GM10847 (cell line): ENCODE measurements around the gene SLAIN2.

Experiments used
- POLR2A ChIP-seq: IDR thresholded peaks from 2 replicates; pipeline ENCODE4 v1.6.1; 2011; ENCODE audit not compliant: insufficient read length; ENCODE audit errors: extremely low read depth

The SLAIN2 gene

DNA sequence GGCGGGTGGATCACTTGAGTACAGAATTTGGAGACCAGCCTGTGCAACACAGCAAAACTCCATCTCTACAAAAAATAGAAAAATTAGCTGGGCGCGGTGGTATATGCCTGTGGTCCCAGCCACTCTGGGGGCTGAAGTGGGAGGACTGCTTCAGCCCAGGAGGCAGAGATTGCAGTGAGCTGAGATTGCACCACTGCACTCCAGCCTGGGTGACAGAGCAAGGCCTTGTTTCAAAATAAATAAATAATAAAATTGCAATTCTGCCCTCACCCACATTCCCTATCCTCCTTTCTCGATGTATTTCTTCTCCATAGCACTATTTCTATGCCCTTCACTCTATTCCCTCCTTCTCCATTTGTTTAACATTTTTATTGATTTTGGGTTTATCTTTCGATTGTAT is 8.7 kb upstream of the SLAIN2 start:
- TF ChIP-seq POLR2A, result no peak

- TF ChIP-seq POLR2A, result no peak
Measured at GRCh38 chr4:48333587-48333986, 7.7 kb upstream of the SLAIN2 start.

DNA sequence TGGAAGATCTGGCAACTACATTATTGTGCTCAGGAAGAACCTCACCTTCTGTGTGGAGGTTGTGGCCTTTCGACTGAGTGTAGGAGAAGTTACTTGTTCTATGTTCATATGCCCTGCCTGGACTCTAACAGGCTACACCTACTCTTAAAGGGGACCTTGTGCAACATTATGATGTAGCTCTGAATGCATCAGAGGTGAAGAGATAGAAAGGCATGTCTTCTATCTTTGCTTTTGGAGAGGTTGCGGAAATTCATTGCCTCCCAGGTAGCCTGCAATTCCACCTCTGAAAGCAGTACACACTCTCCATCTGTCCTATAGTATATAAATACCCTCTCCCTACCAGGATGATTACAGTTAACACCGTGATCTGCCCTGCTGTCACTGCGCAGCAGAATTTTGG is 7.1 kb upstream of the SLAIN2 start:
- TF ChIP-seq POLR2A, result no peak

DNA sequence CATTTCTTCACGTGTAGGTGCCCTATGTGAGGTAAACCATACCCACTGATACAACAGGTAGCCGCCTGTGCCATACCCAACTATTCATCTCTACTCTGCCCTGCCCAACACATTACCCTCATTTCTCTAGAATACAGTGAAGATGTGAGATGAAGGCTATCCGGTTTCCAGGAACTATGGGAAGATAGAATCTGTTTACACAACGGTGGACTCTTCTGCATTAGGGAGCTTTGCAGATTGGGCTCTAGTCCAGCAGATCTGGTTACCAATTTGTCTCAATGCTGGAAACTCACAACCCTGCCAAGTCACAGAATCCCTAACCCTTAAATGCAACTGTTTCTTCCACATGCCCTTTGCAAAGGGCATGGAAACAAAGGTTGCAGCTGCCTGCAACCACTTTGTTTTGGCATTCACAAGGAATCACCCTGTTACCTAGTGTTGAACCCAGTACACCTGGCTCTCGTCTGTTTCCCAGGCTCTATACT is 6.4 kb upstream of the SLAIN2 start:
- no peak for TF ChIP-seq POLR2A

DNA sequence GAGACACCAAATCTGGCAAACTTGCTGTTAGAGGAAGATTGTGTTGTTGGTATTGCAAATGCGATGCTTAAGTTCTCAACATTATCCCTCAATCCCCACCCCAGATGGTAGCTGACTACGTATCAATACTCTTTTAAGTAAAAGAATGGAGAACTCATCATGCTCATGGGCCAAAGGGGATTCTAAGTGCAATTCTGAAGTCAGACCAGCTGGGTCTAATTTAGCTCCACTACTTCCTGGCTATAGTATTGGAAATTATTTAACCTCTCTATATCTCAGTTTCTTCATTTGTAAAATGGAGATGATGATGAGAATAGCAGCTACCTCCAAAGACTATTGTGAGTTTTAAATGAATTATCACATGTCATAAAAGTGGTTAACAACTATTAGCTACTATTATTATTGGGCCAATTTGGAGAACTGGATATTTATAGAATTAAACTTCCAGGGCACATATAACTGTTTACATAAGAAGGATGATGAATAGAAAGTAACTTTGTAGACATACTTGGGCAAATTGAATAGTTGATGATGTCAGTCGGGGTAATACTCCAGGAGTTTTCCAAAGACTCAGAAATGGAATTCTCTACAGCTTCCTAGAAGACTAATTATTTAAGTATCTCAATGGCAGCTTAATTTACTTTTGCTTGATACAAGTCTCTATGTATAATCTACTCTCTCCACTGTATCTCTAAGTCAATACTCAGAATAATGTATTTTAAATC is 5.0 kb upstream of the SLAIN2 start:
- no peak for TF ChIP-seq POLR2A

GRCh38 chr4:48337731-48338130 is 3.6 kb upstream of the SLAIN2 start:
- no peak for TF ChIP-seq POLR2A

GRCh38 chr4:48339642-48340041 is 1.7 kb upstream of the SLAIN2 start:
- TF ChIP-seq POLR2A, result no peak

GRCh38 chr4:48340276-48340964 is 909 bp upstream of the SLAIN2 start:
- TF ChIP-seq POLR2A, result no peak

DNA sequence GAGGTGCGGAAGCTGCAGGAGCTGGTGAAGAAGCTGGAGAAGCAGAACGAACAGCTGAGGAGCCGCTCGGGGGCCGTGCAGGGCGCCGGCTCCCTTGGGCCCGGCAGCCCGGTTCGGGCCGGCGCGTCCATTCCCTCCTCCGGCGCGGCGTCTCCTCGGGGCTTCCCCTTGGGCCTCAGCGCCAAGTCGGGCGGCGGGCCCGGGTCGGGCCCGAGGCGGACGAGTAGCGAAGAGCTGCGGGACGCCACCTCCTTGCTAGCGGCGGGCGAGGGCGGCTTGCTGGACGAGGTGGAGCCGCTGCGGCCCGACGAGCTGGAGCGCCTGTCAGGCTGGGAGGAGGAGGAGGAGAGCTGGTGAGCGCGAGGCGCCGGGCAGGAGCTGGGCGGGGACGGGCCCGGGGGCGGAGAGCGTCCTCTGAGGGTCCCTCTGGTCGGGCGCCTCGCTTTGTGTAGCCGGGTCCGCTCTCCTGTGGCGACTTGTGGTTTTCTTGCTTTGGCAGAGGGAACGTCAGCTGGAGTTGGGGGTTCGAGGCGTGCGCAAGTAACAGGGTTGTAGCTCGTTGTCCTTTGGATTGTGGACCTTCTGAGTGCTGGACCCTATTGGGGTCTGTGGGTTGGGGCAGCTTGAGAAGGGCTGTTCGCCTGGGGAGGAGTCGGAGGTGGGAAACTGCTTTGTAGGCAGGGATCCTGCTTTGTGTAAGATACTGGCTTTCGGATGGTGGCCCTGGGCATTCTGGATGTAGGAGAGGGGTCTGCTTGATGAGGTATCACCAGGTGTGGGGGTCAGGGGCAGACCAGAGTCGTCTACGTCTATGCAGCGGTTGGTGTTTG is 662 bp downstream of the SLAIN2 start:
- TF ChIP-seq POLR2A, result no peak

DNA sequence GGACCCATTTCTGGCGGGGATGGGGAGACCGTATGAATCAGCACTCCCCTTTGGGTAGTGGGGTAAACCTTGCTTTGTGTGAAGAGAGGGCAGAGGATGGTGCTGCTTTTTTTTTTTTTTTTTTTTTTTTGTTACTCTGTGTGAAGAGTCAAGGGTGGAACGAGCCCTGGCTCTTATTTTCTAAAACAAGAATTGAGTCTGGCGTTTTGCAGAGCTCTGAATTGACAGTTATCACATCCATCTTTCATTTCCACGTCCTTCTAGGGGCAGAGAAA is 1.2 kb downstream of the SLAIN2 start:
- TF ChIP-seq POLR2A, result no peak

- TF ChIP-seq POLR2A, result no peak
Measured at GRCh38 chr4:48343035-48343434, 1.7 kb downstream of the SLAIN2 start.

- no peak for TF ChIP-seq POLR2A
Measured at GRCh38 chr4:48343551-48343950, 2.2 kb downstream of the SLAIN2 start.

DNA sequence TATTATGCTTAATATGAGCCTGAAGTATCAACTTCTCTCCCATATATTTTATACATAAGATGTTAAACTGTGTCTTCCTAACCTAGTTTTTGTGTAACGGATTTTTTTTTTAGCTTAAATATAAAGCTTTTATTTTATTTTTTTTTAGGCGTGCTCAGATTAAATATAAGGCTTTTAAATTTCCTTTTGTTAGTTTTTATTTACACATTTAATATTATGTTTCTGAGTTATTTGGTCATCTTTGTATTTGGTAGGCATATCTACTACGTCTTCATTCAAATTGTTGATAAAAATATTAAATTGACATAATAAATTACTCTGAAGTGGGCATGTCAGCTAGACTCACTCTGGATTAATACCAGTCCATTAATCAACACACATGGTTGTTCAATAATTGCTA is 4.2 kb downstream of the SLAIN2 start:
- no peak for TF ChIP-seq POLR2A

- no peak for TF ChIP-seq POLR2A
Measured at GRCh38 chr4:48346594-48346993, 5.3 kb downstream of the SLAIN2 start.

GRCh38 chr4:48347282-48347921 is 6.1 kb downstream of the SLAIN2 start:
- TF ChIP-seq POLR2A, result no peak

- no peak for TF ChIP-seq POLR2A
Measured at GRCh38 chr4:48350871-48351270, 9.5 kb downstream of the SLAIN2 start.
